ENCODE results near the gene SNAP29. TPM values are rescaled to one million over a fixed set of nuclear protein-coding genes. Genes with fewer than 3 reads are reported as not detected.
"Not testable (repeated sequence)": the region's sequence is repeated elsewhere in the genome, so short reads cannot be mapped to it uniquely, and the experiment has no call there.

The SNAP29 gene
- total RNA-seq, 5 donors from 2014 or later (not counting 1 experiment from before 2014, with no cell fraction given): 15.8 to 26.2 (median 23.3) TPM

DNA sequence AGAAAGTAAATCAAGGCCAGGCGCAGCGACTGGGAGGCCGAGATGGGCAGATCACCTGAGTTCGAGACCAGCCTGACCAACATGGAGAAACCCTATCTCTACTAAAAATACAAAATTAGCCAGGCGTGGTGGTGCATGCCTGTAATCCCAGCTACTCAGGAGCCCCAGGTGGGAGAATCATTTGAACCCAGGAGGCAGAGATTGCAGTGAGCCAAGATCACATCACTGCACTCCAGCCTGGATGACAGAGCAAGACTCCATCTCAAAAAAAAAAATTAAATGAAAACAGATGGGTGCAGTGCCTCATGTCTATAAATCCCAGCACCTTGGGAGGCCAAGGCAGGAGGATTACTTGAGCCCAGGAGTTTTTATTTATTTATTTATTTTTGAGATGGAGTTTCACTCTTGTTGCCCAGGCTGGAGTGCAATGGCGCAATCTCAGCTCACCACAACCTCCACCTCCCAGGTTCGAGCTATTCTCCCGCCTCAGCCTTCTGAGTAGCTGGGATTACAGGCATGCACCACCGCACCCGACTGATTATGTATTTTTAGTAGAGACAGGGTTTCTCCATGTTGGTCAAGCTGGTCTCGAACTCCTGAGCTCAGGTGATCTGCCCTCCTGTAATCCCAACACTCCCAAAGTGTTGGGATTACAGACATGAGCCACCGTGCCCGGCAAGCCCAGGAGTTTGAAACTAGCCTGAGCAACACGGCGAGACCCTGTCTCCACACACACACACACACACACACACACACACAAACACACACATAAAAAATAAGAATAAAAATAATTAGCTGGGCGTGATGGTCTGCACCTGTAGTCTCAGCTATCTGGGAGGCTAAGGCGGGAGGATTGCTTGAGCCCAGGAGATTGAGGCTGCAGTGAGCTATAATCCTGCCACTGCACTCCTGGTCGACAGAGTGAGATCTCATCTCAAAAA, 42.6 kb downstream of the SNAP29 start:
- H3K27me3 ChIP-seq (replicated peaks in 1 of 2; ENCODE audit: control insufficient read depth in 2 of 2, extremely low read depth in 1 of 2, insufficient read depth in 2 of 2, low read length in 1 of 2); ATAC-seq (replicated peaks in 1 of 4); H3K36me3 ChIP-seq (ENCODE audit: control insufficient read depth in 2 of 2, extremely low read depth in 1 of 2, insufficient read depth in 1 of 2, low read length in 1 of 2); H3K4me1 Mint-ChIP-seq; POLR2A ChIA-PET; H3K27ac Mint-ChIP-seq; H3K4me1 ChIP-seq (ENCODE audit: control insufficient read depth in 1 of 2, extremely low read depth in 1 of 2, insufficient read depth in 2 of 2, low read length in 2 of 2); H3K9me3 ChIP-seq; DNase-seq; H3K36me3 Mint-ChIP-seq; H3K9me3 Mint-ChIP-seq; H3K27me3 Mint-ChIP-seq; H3K4me3 ChIP-seq (ENCODE audit: control insufficient read depth in 1 of 2, extremely low read depth in 1 of 2, low read length in 1 of 2); H3K27ac ChIP-seq (ENCODE audit: low read length); H3K4me3 Mint-ChIP-seq: not testable (repeated sequence)
- WGBS (ENCODE audit: insufficient coverage): 90% methylated on average over 2 of the region's 18 CpGs
- CTCF ChIA-PET: interaction anchor here in 1 of 2 donors (0.7 kb wide), 1 partner anchor 1668 kb away, joined by 5 read pairs; no protein-coding TSS in a partner anchor

GRCh38 chr22:20903093-20903492, 44.3 kb downstream of the SNAP29 start:
- no peak overlapping the region for H3K27ac ChIP-seq (ENCODE audit: low read length)
- no peak overlapping the region for H3K27ac Mint-ChIP-seq
- POLR2A ChIA-PET: no interaction called here
- H3K4me3 Mint-ChIP-seq: no peak overlapping the region
- no peaks in the 10 kb centered on the region for H3K27me3 Mint-ChIP-seq
- DNase-seq (no peak), ATAC-seq (replicated peaks in 1 of 4) (no peak)
- peaks cover 0 to 3% of the 10 kb centered on the region in 2 experiments for H3K27me3 ChIP-seq (replicated peaks in 1 of 2; ENCODE audit: control insufficient read depth in 2 of 2, extremely low read depth in 1 of 2, insufficient read depth in 2 of 2, low read length in 1 of 2)
- CTCF ChIA-PET: no interaction called here
- H3K9me3 ChIP-seq: no peaks in the 10 kb centered on the region
- H3K36me3 ChIP-seq (ENCODE audit: control insufficient read depth in 2 of 2, extremely low read depth in 1 of 2, insufficient read depth in 1 of 2, low read length in 1 of 2): no peaks in the 10 kb centered on the region
- H3K4me3 ChIP-seq (ENCODE audit: control insufficient read depth in 1 of 2, extremely low read depth in 1 of 2, low read length in 1 of 2): no peak overlapping the region
- H3K9me3 Mint-ChIP-seq: no peaks in the 10 kb centered on the region
- H3K36me3 Mint-ChIP-seq: no peaks in the 10 kb centered on the region
- no peaks in the 10 kb centered on the region for H3K4me1 Mint-ChIP-seq
- WGBS (ENCODE audit: insufficient coverage): no CpG with 5 or more reads among the region's 2 CpGs
- no peaks in the 10 kb centered on the region for H3K4me1 ChIP-seq (ENCODE audit: control insufficient read depth in 1 of 2, extremely low read depth in 1 of 2, insufficient read depth in 2 of 2, low read length in 2 of 2)

GRCh38 chr22:20904008-20904979, 45.5 kb downstream of the SNAP29 start:
- Mint-ChIP-seq H3K27me3 (no peaks in the 10 kb centered on the region), H3K4me1 (no peaks in the 10 kb centered on the region), H3K4me3 (no peak overlapping the region), H3K9me3 (no peaks in the 10 kb centered on the region), H3K36me3 (no peaks in the 10 kb centered on the region), H3K27ac (no peak overlapping the region)
- peaks cover 0 to 3% of the 10 kb centered on the region in 2 experiments for H3K27me3 ChIP-seq (replicated peaks in 1 of 2; ENCODE audit: control insufficient read depth in 2 of 2, extremely low read depth in 1 of 2, insufficient read depth in 2 of 2, low read length in 1 of 2)
- CTCF ChIA-PET: interaction anchor here in 1 of 2 donors (0.7 kb wide), 1 partner anchor 34 kb away, joined by 4 read pairs; no protein-coding TSS in a partner anchor
- H3K4me3 ChIP-seq (ENCODE audit: control insufficient read depth in 1 of 2, extremely low read depth in 1 of 2, low read length in 1 of 2): no peak overlapping the region
- POLR2A ChIA-PET: interaction anchor here in 1 of 2 donors (0.6 kb wide), 1 partner anchor 13 kb away, joined by 3 read pairs; no protein-coding TSS in a partner anchor
- DNase-seq: no peak
- no peaks in the 10 kb centered on the region for H3K36me3 ChIP-seq (ENCODE audit: control insufficient read depth in 2 of 2, extremely low read depth in 1 of 2, insufficient read depth in 1 of 2, low read length in 1 of 2)
- H3K4me1 ChIP-seq (ENCODE audit: control insufficient read depth in 1 of 2, extremely low read depth in 1 of 2, insufficient read depth in 2 of 2, low read length in 2 of 2): no peaks in the 10 kb centered on the region
- no peaks in the 10 kb centered on the region for H3K9me3 ChIP-seq
- H3K27ac ChIP-seq (ENCODE audit: low read length): no peak overlapping the region
- ATAC-seq (replicated peaks in 1 of 4): no peak
- 100% methylated on average over 5 of the region's 7 CpGs for WGBS (ENCODE audit: insufficient coverage)

DNA sequence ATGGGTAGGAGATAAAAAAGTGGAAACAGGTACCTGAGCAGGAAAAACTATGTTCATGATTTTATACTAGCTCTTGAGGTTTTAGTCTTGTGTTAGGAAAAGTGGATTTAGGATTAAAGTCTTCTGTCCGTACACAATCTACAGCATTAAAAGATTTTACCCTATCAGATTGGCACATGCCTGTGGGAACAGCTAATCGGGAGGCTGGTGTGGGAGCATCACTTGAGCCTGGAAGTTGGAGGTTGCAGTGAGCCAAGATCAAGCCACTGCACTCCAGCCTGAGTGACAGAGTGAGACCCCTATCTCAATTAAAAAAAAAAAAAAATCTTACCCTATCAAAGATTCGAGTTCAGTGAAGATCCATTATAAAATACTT, 46.2 kb downstream of the SNAP29 start:
- no peaks in the 10 kb centered on the region for H3K27me3 Mint-ChIP-seq
- Histone ChIP-seq H3K4me3 (ENCODE audit: control insufficient read depth in 1 of 2, extremely low read depth in 1 of 2, low read length in 1 of 2) (no peak overlapping the region), H3K36me3 (ENCODE audit: control insufficient read depth in 2 of 2, extremely low read depth in 1 of 2, insufficient read depth in 1 of 2, low read length in 1 of 2) (no peaks in the 10 kb centered on the region), H3K27ac (ENCODE audit: low read length) (no peak overlapping the region), H3K4me1 (ENCODE audit: control insufficient read depth in 1 of 2, extremely low read depth in 1 of 2, insufficient read depth in 2 of 2, low read length in 2 of 2) (no peaks in the 10 kb centered on the region), H3K9me3 (no peaks in the 10 kb centered on the region), H3K27me3 (replicated peaks in 1 of 2; ENCODE audit: control insufficient read depth in 2 of 2, extremely low read depth in 1 of 2, insufficient read depth in 2 of 2, low read length in 1 of 2) (peaks cover 0 to 3% of the 10 kb centered on the region in 2 experiments)
- ATAC-seq (replicated peaks in 1 of 4) (no peak), DNase-seq (no peak)
- ChIA-PET POLR2A (interaction anchor here in 1 of 2 donors (0.6 kb wide), 1 partner anchor 13 kb away, joined by 3 read pairs; no protein-coding TSS in a partner anchor), CTCF (no interaction called here)
- no CpG with 5 or more reads among the region's 3 CpGs for WGBS (ENCODE audit: insufficient coverage)
- H3K4me1 Mint-ChIP-seq: no peaks in the 10 kb centered on the region
- no peak overlapping the region for H3K4me3 Mint-ChIP-seq
- no peak overlapping the region for H3K27ac Mint-ChIP-seq
- H3K9me3 Mint-ChIP-seq: no peaks in the 10 kb centered on the region
- H3K36me3 Mint-ChIP-seq: no peaks in the 10 kb centered on the region

DNA sequence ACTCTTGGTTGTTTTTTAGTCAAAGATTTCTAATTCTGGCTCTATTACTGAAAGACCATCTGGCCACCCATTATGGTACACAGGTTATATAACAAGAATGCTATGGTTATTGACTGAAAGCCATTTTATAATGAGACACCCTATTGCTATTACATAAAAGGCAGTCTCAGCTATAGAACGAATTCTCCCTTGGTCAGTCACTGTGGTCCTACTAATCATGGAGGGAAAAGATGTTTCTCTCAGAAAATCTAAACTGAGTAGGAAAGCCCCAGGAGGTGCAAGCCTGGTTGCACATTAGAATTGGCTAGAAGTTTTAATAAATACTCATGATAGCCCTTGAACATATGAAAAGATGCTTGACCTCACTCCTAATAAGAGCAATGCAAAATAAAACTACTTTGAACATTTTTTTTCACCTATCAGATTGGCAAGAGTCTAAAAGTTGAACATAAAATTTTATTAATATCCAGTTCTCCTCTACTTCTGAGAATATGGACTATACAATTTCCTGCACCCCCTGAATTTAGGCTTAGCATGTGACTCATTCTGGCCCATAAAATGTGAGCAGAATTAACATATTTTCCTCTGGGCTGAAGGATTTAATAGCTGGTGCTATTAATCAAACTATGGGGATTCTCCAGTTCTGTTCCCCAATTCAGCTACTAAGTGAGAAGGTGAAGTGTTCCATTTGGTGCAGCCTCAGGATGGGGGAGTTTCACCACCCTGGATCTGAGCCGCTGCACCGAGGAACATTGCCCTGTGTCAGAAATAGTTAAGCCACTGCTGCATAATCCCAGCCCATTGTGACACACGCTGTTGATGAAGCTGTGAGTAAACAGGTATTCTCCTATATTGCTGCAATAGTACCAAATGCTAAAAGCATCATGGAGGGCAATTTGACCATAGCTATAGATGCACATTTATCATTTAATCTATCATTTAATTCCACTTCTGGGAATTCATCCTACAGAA, 46.9 kb downstream of the SNAP29 start:
- no peaks in the 10 kb centered on the region for H3K9me3 ChIP-seq
- H3K4me3 ChIP-seq (ENCODE audit: control insufficient read depth in 1 of 2, extremely low read depth in 1 of 2, low read length in 1 of 2): no peak overlapping the region
- H3K27me3 ChIP-seq (replicated peaks in 1 of 2; ENCODE audit: control insufficient read depth in 2 of 2, extremely low read depth in 1 of 2, insufficient read depth in 2 of 2, low read length in 1 of 2): peaks cover 0 to 3% of the 10 kb centered on the region in 2 experiments
- POLR2A ChIA-PET: no interaction called here
- H3K4me1 ChIP-seq (ENCODE audit: control insufficient read depth in 1 of 2, extremely low read depth in 1 of 2, insufficient read depth in 2 of 2, low read length in 2 of 2): no peaks in the 10 kb centered on the region
- no peaks in the 10 kb centered on the region for H3K9me3 Mint-ChIP-seq
- no peak overlapping the region for H3K27ac Mint-ChIP-seq
- H3K27ac ChIP-seq (ENCODE audit: low read length): no peak overlapping the region
- no CpG with 5 or more reads among the region's 4 CpGs for WGBS (ENCODE audit: insufficient coverage)
- ATAC-seq (replicated peaks in 1 of 4) (no peak), DNase-seq (no peak)
- H3K4me1 Mint-ChIP-seq: no peaks in the 10 kb centered on the region
- H3K36me3 ChIP-seq (ENCODE audit: control insufficient read depth in 2 of 2, extremely low read depth in 1 of 2, insufficient read depth in 1 of 2, low read length in 1 of 2): no peaks in the 10 kb centered on the region
- no peaks in the 10 kb centered on the region for H3K36me3 Mint-ChIP-seq
- no peaks in the 10 kb centered on the region for H3K27me3 Mint-ChIP-seq
- CTCF ChIA-PET: no interaction called here
- no peak overlapping the region for H3K4me3 Mint-ChIP-seq

Data from T-cell (primary cell).